Transverse colon (tissue), 4 donors: ENCODE data around the gene VEPH1. TPM values are rescaled to one million over a fixed set of nuclear protein-coding genes. Genes with fewer than 3 reads are reported as not detected.

Source experiments
- DNase-seq: peaks from one replicate; pipeline ENCODE4 v3.0.0-alpha.2; 2019
- H3K27ac ChIP-seq, 4 donors: fragments of 200-600 bp; sonication (generic); 2 replicates each; pipeline ENCODE4 v1.5.1; 2016 to 2018; ENCODE audit warnings: inconsistent platforms in 4 of 4
- H3K27me3 ChIP-seq: fragments of 200-600 bp; sonication (generic); 2 replicates; pipeline ENCODE4 v1.5.1; 2017; ENCODE audit warnings: inconsistent platforms
- H3K36me3 ChIP-seq, 4 donors: fragments of 200-600 bp; sonication (generic); 2 replicates each; pipeline ENCODE4 v1.5.1; 2017 to 2019; ENCODE audit warnings: inconsistent platforms in 4 of 4
- H3K4me1 ChIP-seq, 4 donors: fragments of 200-600 bp; sonication (generic); 2 replicates each; pipeline ENCODE4 v1.5.1; 2017 to 2020; ENCODE audit warnings: inconsistent platforms in 4 of 4
- H3K4me3 ChIP-seq, 4 donors: fragments of 200-600 bp; sonication (generic); 1 replicate in 1 of 4; 2 replicates in 3 of 4; pipeline versions ENCODE4 v1.5.1 to v1.6.1; 2017 to 2019; ENCODE audit warnings: inconsistent platforms in 4 of 4
- H3K9me3 ChIP-seq, 2 donors: fragments of 200-600 bp; sonication (generic); 2 replicates each; pipeline ENCODE4 v1.5.1; 2017 to 2019; ENCODE audit warnings: inconsistent platforms in 2 of 2
- EP300 ChIP-seq: sonication (generic); formaldehyde crosslinking; IDR thresholded peaks from one replicate; pipeline ENCODE4 v1.6.1; 2017; ENCODE audit warnings: antibody characterized with exemption, low read depth
- POLR2A ChIP-seq: fragments of 450-650 bp; IDR thresholded peaks from one replicate; pipeline ENCODE4 v1.6.1; 2016; ENCODE audit warnings: antibody characterized with exemption, mild to moderate bottlenecking, moderate library complexity
- POLR2AphosphoS5 ChIP-seq, 3 donors: sonication (generic); formaldehyde crosslinking; IDR thresholded peaks; one replicate each; pipeline ENCODE4 v1.6.1; 2016; ENCODE audit warnings: antibody characterized with exemption in 3 of 3
- WGBS, 2 donors: methylation state at CpG; one replicate each; pipeline ENCODE4 v1.1.5; 2018; ENCODE audit warnings: low coverage in 1 of 2; 5-methylcytosine and 5-hydroxymethylcytosine counted together
- in situ Hi-C, 4 donors: fragments of 200-750 bp; cut with MboI; loops; one replicate each; pipeline versions ENCODE4 v1.15.0 to v1.15.1; 2017; ENCODE audit warnings: low sequenced_read_pairs in 3 of 4, low pct_ligation_motif_present in 1 of 4, low pct_unique_long_range_greater_than_20kb in 1 of 4
- intact Hi-C: fragments of 100-400 bp; cut with DNase I; formaldehyde crosslinking; loops from one replicate; pipeline ENCODE4 v1.15.1; 2023; ENCODE audit warnings: low total_unique reads
- total RNA-seq, 4 donors: library from RNA; depleted of rRNA; stranded (reverse); fragments of >200 nt; gene quantifications; one replicate each; pipeline ENCODE4 v1.1.0, GENCODE V29; 2016
- TF ChIP-seq, protein P1 (sequence below), 5 experiments: fragments of 200-600 bp in 3 of 5; fragments of 450-650 bp in 2 of 5; sonication (generic) in 3 of 5; IDR thresholded peaks; 1 replicate in 2 of 5; 2 replicates in 3 of 5; pipeline ENCODE4 v1.5.1; 2016 to 2017; ENCODE audit warnings: antibody characterized with exemption in 5 of 5, inconsistent platforms in 3 of 5, mild to moderate bottlenecking in 2 of 5, moderate library complexity in 1 of 5

The VEPH1 gene
- total RNA-seq, 4 donors from 2014 or later: 0.20 to 4.1 (median 0.90) TPM

DNA sequence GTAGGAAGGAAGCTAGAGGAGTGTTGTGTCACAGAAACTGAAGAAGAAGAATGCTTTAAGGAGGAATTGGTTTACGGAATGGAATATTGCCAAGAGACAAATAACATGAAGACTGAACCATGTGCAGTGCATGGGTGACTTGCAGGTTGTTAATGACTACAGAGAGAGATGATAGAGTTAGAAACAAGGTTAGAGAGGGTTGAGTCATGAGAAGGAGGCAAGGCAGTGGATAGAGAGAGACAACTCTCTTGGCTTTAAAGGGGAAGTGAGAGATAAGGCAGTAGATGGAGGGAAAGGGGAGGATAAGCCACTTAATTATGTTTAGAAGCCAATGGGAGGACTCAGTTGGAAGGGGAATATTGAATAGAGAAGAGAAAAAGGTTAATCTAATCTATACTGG lies 224.0 kb downstream of the VEPH1 start:
- TF ChIP-seq, protein P1, sequence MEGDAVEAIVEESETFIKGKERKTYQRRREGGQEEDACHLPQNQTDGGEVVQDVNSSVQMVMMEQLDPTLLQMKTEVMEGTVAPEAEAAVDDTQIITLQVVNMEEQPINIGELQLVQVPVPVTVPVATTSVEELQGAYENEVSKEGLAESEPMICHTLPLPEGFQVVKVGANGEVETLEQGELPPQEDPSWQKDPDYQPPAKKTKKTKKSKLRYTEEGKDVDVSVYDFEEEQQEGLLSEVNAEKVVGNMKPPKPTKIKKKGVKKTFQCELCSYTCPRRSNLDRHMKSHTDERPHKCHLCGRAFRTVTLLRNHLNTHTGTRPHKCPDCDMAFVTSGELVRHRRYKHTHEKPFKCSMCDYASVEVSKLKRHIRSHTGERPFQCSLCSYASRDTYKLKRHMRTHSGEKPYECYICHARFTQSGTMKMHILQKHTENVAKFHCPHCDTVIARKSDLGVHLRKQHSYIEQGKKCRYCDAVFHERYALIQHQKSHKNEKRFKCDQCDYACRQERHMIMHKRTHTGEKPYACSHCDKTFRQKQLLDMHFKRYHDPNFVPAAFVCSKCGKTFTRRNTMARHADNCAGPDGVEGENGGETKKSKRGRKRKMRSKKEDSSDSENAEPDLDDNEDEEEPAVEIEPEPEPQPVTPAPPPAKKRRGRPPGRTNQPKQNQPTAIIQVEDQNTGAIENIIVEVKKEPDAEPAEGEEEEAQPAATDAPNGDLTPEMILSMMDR (IDR thresholded peaks at IDR 0.05): no peak
- TF ChIP-seq POLR2A (no peak), POLR2AphosphoS5 (IDR thresholded peaks at IDR 0.05) (no peak), EP300 (no peak)
- no peak overlapping the region for H3K4me3 ChIP-seq
- no peaks in the 10 kb centered on the region for H3K9me3 ChIP-seq
- in situ Hi-C loops: no loop called here
- no peak for DNase-seq
- H3K36me3 ChIP-seq: no peaks in the 10 kb centered on the region
- H3K27me3 ChIP-seq: no peaks in the 10 kb centered on the region
- WGBS, 2 donors: 100% methylated on average over 1 of the region's 1 CpG
- no peaks in the 10 kb centered on the region for H3K4me1 ChIP-seq
- intact Hi-C loops: no loop called here
- H3K27ac ChIP-seq: no peak overlapping the region

DNA sequence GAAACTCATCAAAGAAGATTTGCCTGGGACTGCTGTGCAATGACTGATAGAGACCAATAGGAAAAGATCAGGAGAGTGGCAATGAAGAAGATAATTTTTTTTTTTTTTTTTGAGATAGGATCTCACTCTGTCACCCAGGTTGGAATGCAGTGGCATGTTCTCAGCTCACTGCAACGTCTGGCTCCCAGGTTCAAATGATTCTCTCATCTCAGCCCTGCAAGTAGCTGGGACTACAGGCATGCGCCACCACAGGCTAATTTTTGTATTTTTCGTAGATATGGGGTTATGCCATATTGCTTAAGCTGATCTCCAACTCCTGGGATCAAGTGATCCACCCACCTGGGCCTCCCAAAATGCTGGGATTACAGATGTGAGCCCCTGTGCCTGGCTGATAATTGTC lies 226.4 kb downstream of the VEPH1 start:
- intact Hi-C loops (no loop called here), in situ Hi-C loops (no loop called here)
- no peaks in the 10 kb centered on the region for H3K27me3 ChIP-seq
- TF ChIP-seq POLR2AphosphoS5 (IDR thresholded peaks at IDR 0.05) (no peak), POLR2A (no peak), EP300 (no peak)
- TF ChIP-seq, protein P1 (IDR thresholded peaks at IDR 0.05): no peak
- H3K27ac ChIP-seq: no peak overlapping the region
- H3K4me1 ChIP-seq: no peaks in the 10 kb centered on the region
- no peak for DNase-seq
- H3K9me3 ChIP-seq: no peaks in the 10 kb centered on the region
- H3K4me3 ChIP-seq: no peak overlapping the region
- WGBS, 2 donors: 80 to 100% methylated on average over 2 to 3 of the region's 3 CpGs
- no peaks in the 10 kb centered on the region for H3K36me3 ChIP-seq

DNA sequence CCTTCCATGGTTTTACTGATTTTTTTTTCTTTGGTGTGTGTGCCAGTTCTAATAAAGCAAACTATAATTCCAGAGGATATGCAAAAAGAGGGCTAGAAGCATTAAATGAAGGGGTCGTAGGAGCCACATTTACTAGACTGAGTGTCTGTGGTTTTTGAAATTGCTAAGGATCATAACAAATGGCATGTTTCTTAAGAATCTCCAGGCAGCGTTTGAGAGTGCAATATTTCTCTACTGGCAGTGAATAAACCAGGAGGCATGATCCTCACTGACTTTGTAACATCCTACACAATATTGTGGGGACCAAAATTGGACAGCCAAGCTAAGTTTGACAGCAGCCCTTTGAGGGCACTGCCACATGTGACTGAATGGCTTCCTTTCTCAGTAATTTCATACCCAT lies 227.4 kb downstream of the VEPH1 start:
- no peak overlapping the region for H3K4me3 ChIP-seq
- H3K27me3 ChIP-seq: no peaks in the 10 kb centered on the region
- no peak for DNase-seq
- intact Hi-C loops: no loop called here
- 54 to 55% methylated on average over 2 of the region's 2 CpGs for WGBS, 2 donors
- TF ChIP-seq POLR2AphosphoS5 (IDR thresholded peaks at IDR 0.05) (no peak), EP300 (no peak), POLR2A (no peak)
- TF ChIP-seq, protein P1 (IDR thresholded peaks at IDR 0.05): no peak
- H3K9me3 ChIP-seq: no peaks in the 10 kb centered on the region
- no peak overlapping the region for H3K27ac ChIP-seq
- H3K4me1 ChIP-seq: no peaks in the 10 kb centered on the region
- in situ Hi-C loops: no loop called here
- no peaks in the 10 kb centered on the region for H3K36me3 ChIP-seq

DNA sequence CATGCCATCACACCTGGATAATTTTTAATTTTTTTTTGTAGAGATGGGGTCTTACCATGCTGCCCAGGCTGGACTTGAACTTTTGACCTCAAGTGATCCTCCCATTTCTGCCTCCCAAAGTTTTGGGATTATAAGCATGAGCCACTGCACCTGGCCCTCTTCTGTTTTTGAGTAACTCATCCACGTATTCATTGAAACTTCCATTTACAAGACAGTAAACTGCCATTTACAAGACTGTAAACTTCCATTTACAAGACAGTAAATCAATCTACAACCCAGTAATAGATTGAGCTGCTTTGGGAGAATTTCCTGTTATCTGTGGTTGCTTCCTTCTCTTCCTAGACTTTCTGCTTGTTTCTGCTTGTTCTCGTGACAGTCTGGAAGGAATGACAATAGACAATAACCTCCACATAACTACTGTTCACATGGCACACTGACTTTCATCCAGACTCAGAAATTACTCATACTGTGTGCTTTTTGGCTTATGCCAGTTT lies 228.5 kb downstream of the VEPH1 start:
- in situ Hi-C loops: no loop called here
- H3K4me3 ChIP-seq: no peak overlapping the region
- no peaks in the 10 kb centered on the region for H3K27me3 ChIP-seq
- TF ChIP-seq POLR2A (no peak), POLR2AphosphoS5 (IDR thresholded peaks at IDR 0.05) (no peak), EP300 (no peak)
- no peaks in the 10 kb centered on the region for H3K9me3 ChIP-seq
- H3K27ac ChIP-seq: no peak overlapping the region
- WGBS, 2 donors: 34 to 55% methylated on average over 2 of the region's 2 CpGs
- DNase-seq: no peak
- no peaks in the 10 kb centered on the region for H3K36me3 ChIP-seq
- intact Hi-C loops: no loop called here
- H3K4me1 ChIP-seq: no peaks in the 10 kb centered on the region

DNA sequence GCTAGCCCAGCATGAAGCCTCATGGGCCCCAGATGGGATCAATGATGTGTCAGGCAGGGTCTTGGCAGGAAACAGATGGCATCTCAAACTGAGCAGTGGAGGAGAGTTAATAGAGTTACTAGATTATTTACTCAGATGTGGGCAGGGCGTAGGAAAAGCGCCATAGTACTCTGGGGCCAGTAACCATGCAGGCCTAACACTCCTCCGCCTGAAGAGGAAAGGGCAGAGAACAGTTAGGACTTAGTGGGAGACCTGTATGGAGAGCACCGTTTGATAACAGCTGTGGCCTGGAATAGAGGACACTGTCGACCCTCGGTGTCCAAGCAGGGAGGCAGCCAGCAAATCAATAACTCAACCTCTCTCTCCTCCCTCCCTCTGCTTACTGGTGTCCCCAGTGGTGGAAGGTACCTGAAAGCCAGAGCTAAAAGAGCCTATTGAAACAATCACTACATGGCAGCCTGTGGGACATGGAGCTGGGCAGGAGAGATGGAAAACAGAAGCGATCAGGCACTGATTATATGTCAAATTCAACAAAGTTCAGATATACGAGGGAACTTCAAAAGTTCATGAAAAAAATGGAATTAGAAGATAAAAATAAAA lies 231.8 kb downstream of the VEPH1 start:
- no peak for DNase-seq
- in situ Hi-C loops (no loop called here), intact Hi-C loops (no loop called here)
- no peak overlapping the region for H3K4me3 ChIP-seq
- H3K36me3 ChIP-seq: no peaks in the 10 kb centered on the region
- WGBS, 2 donors: 81 to 89% methylated on average over 2 to 8 of the region's 8 CpGs
- no peaks in the 10 kb centered on the region for H3K27me3 ChIP-seq
- H3K27ac ChIP-seq: no peak overlapping the region
- no peaks in the 10 kb centered on the region for H3K4me1 ChIP-seq
- TF ChIP-seq POLR2A (no peak), POLR2AphosphoS5 (IDR thresholded peaks at IDR 0.05) (no peak), EP300 (no peak)
- TF ChIP-seq, protein P1 (IDR thresholded peaks at IDR 0.05): no peak
- no peaks in the 10 kb centered on the region for H3K9me3 ChIP-seq
